Measurements from ENCODE around the gene RSPH3. TPM values are rescaled to one million over a fixed set of nuclear protein-coding genes. Genes with fewer than 3 reads are reported as not detected.

RSPH3 gene
- polyA plus RNA-seq, 1 donor (not counting 4 experiments of a cell fraction or from before 2014, with no cell fraction given): 4.4 TPM

DNA sequence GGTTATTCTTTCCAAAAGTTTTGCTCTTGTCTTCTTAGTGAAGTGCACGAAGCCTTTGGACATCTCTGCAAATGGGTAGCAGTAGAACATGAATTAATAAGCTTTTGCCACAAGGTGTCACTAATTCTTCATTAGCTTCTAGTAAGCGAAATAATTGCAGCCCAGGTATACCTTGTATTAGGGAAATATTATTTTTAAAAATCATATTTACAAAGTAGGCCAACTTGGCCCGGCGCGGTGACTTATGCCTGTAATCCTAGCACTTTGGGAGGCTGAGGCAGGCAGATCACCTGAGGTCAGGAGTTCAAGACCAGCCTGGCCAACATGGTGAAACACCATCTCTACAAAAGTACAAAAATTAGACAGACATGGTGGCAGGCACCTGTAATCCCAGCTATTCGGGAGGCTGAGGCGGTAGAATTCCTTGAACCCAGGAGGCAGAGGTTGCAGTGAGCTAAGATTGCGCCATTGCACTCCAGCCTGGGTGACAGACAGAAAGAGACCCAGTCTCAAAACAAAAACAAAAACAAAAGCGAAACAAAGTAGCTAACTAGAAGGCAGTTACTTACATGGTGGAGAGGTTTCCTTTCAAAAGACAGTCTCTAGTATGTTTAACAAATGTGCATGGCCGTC lies 8.8 kb upstream of the RSPH3 start:
- no peak for DNase-seq (ENCODE audit: low read depth, low spot score)
- Histone ChIP-seq H3K27me3 (ENCODE audit: control insufficient read depth, extremely low read depth, insufficient read depth, low read length) (no peaks in the 10 kb centered on the region), H3K4me3 (ENCODE audit: control insufficient read depth in 2 of 3, extremely low read depth in 1 of 3, insufficient read depth in 2 of 3, low read depth in 1 of 3, low read length in 3 of 3) (no peak overlapping the region), H3K4me1 (ENCODE audit: control insufficient read depth, extremely low read depth, insufficient read depth, low read length) (peaks cover 6% of the 10 kb centered on the region), H3K36me3 (ENCODE audit: control insufficient read depth in 2 of 2, extremely low read depth in 1 of 2, insufficient read depth in 2 of 2, low read length in 2 of 2) (no peaks in the 10 kb centered on the region), H3K9ac (ENCODE audit: control insufficient read depth, extremely low read depth, insufficient read depth, low read length) (no peak overlapping the region), H3K27ac (ENCODE audit: control insufficient read depth, insufficient read depth, low read length) (no peak overlapping the region), H3K9me3 (ENCODE audit: control insufficient read depth, low read depth, low read length) (no peaks in the 10 kb centered on the region), H3K9me1 (ENCODE audit: control insufficient read depth, extremely low read depth, insufficient read depth, low read length) (no peaks in the 10 kb centered on the region), H4K20me1 (ENCODE audit: control insufficient read depth, extremely low read depth, insufficient read depth, low read length) (no peaks in the 10 kb centered on the region), H3K79me2 (ENCODE audit: control insufficient read depth, insufficient read depth, low read length) (no peaks in the 10 kb centered on the region), H3K4me2 (ENCODE audit: control insufficient read depth, extremely low read depth, insufficient read depth, low read depth, low read length) (no peak overlapping the region), H2AFZ (ENCODE audit: control insufficient read depth, low read length) (no peak overlapping the region)
- TF ChIP-seq, protein P1, sequence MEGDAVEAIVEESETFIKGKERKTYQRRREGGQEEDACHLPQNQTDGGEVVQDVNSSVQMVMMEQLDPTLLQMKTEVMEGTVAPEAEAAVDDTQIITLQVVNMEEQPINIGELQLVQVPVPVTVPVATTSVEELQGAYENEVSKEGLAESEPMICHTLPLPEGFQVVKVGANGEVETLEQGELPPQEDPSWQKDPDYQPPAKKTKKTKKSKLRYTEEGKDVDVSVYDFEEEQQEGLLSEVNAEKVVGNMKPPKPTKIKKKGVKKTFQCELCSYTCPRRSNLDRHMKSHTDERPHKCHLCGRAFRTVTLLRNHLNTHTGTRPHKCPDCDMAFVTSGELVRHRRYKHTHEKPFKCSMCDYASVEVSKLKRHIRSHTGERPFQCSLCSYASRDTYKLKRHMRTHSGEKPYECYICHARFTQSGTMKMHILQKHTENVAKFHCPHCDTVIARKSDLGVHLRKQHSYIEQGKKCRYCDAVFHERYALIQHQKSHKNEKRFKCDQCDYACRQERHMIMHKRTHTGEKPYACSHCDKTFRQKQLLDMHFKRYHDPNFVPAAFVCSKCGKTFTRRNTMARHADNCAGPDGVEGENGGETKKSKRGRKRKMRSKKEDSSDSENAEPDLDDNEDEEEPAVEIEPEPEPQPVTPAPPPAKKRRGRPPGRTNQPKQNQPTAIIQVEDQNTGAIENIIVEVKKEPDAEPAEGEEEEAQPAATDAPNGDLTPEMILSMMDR (optimal IDR thresholded peaks at IDR 0.05 in 1 of 3, IDR thresholded peaks at IDR 0.05 in 1 of 3, conservative IDR thresholded peaks at IDR 0.05 in 1 of 3; ENCODE audit: extremely low read depth in 1 of 3, insufficient read depth in 2 of 3, low read length in 3 of 3): peak in 2 of 3 experiments; percentile 31 to 48
- TF ChIP-seq EZH2 (IDR thresholded peaks at IDR 0.05; ENCODE audit: low read length): no peak
- FAIRE-seq: peak; percentile 71
- dilution Hi-C loops (cut with MboI; ENCODE audit: extremely low pct_ligation_motif_present, low sequenced_read_pairs): no loop called here

DNA sequence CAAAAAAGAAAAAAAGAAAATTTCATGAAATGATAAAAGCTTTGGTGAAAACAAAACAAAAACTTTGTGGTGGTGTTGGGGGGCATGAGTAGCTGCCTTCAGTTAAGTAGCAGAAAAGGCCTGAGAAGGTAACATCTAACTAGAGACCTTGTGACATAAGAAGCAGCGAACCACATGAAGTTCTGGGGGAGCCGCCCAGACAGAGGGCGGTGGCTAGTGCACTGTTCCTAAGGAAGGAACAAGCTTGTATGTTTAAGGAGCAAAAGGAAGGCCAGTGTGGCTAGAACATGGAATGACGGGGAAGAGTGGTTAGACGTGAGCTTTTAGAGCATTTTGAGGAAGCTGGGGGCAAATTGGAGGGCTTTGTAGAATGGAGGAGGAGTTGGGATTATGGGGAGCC lies 7.5 kb upstream of the RSPH3 start:
- H3K4me1 ChIP-seq (ENCODE audit: control insufficient read depth, extremely low read depth, insufficient read depth, low read length): peaks cover 10% of the 10 kb centered on the region
- H3K4me2 ChIP-seq (ENCODE audit: control insufficient read depth, extremely low read depth, insufficient read depth, low read depth, low read length): no peak overlapping the region
- no peak for TF ChIP-seq EZH2 (IDR thresholded peaks at IDR 0.05; ENCODE audit: low read length)
- TF ChIP-seq, protein P1 (optimal IDR thresholded peaks at IDR 0.05 in 1 of 3, IDR thresholded peaks at IDR 0.05 in 1 of 3, conservative IDR thresholded peaks at IDR 0.05 in 1 of 3; ENCODE audit: extremely low read depth in 1 of 3, insufficient read depth in 2 of 3, low read length in 3 of 3): no peak
- no peak for FAIRE-seq
- H3K79me2 ChIP-seq (ENCODE audit: control insufficient read depth, insufficient read depth, low read length): no peaks in the 10 kb centered on the region
- no peaks in the 10 kb centered on the region for H3K27me3 ChIP-seq (ENCODE audit: control insufficient read depth, extremely low read depth, insufficient read depth, low read length)
- no peaks in the 10 kb centered on the region for H3K36me3 ChIP-seq (ENCODE audit: control insufficient read depth in 2 of 2, extremely low read depth in 1 of 2, insufficient read depth in 2 of 2, low read length in 2 of 2)
- H3K9ac ChIP-seq (ENCODE audit: control insufficient read depth, extremely low read depth, insufficient read depth, low read length): no peak overlapping the region
- H3K9me3 ChIP-seq (ENCODE audit: control insufficient read depth, low read depth, low read length): no peaks in the 10 kb centered on the region
- H3K9me1 ChIP-seq (ENCODE audit: control insufficient read depth, extremely low read depth, insufficient read depth, low read length): no peaks in the 10 kb centered on the region
- H3K27ac ChIP-seq (ENCODE audit: control insufficient read depth, insufficient read depth, low read length): no peak overlapping the region
- no peak for DNase-seq (ENCODE audit: low read depth, low spot score)
- H4K20me1 ChIP-seq (ENCODE audit: control insufficient read depth, extremely low read depth, insufficient read depth, low read length): no peaks in the 10 kb centered on the region
- no peak overlapping the region for H3K4me3 ChIP-seq (ENCODE audit: control insufficient read depth in 2 of 3, extremely low read depth in 1 of 3, insufficient read depth in 2 of 3, low read depth in 1 of 3, low read length in 3 of 3)
- H2AFZ ChIP-seq (ENCODE audit: control insufficient read depth, low read length): no peak overlapping the region
- dilution Hi-C loops (cut with MboI; ENCODE audit: extremely low pct_ligation_motif_present, low sequenced_read_pairs): no loop called here

Data from keratinocyte (primary cell).